GM12878 (cell line): ENCODE measurements around the gene C17orf50. TPM values are rescaled to one million over a fixed set of nuclear protein-coding genes. Genes with fewer than 3 reads are reported as not detected.

ENCODE experiments used
- ATAC-seq: fragments of 200-7000 bp; cut with Tn5 transposase; 3 replicates; pipeline ENCODE4 v1.9.1; 2020; ENCODE audit warnings: mild to moderate bottlenecking, moderate library complexity
- BruUV-seq: library from RNA; stranded (reverse); fragments of 400-500 nt; replicated peaks from 2 replicates; lab custom pipeline; 2021; lab: Mats Ljungman, UMichigan
- CTCF ChIA-PET: fragments of 300-600 bp; sonication (Branson Sonifier 250); formaldehyde crosslinking; extraction: SDS; loops from one replicate; lab custom pipeline; 2021; ENCODE audit warnings: inconsistent platforms; lab: Yijun Ruan, JAX
- POLR2A ChIA-PET: fragments of 350-600 bp; formaldehyde crosslinking; extraction: SDS; loops from one replicate; lab custom pipeline; 2021; ENCODE audit warnings: inconsistent platforms; lab: Charles Lee
- RAD21 ChIA-PET: fragments of 300-600 bp; sonication (Branson Sonifier 250); formaldehyde crosslinking; loops from one replicate; lab custom pipeline; 2023; ENCODE audit warnings: antibody characterized with exemption; ENCODE audit not compliant: unreplicated experiment; lab: Charles Lee
- SMC1A ChIA-PET: fragments of 300-600 bp; sonication (Branson Sonifier 250); formaldehyde crosslinking; loops from one replicate; lab custom pipeline; 2023; ENCODE audit not compliant: unreplicated experiment, uncharacterized antibody; lab: Charles Lee
- DNase-seq: peaks from one replicate; pipeline ENCODE4 v3.0.0-alpha.2; 2011; ENCODE audit warnings: low read depth, low spot score
- FAIRE-seq: peaks from 3 replicates; lab custom pipeline; 2011; peaks lifted over from hg19 to GRCh38; lab: Jason Lieb, UNC
- H2AFZ ChIP-seq: 2 replicates; pipeline ENCODE4 v1.6.0; 2011; ENCODE audit warnings: low read depth, low read length, control low read depth; ENCODE audit not compliant: control insufficient read depth
- H3K27ac ChIP-seq: 2 replicates; pipeline ENCODE4 v1.5.1; 2011; ENCODE audit warnings: control low read depth; ENCODE audit not compliant: control insufficient read depth, insufficient read depth
- H3K27me3 ChIP-seq, 2 experiments: replicated peaks in 1 of 2; 2 replicates each; pipeline versions ENCODE4 v1.6.0 to v1.6.1; 2011; ENCODE audit warnings: low read length in 1 of 2; ENCODE audit not compliant: control insufficient read depth in 2 of 2, insufficient read depth in 2 of 2
- H3K36me3 ChIP-seq, 2 experiments: 2 replicates each; pipeline ENCODE4 v1.5.1; 2011; ENCODE audit warnings: low read length in 1 of 2; ENCODE audit not compliant: control insufficient read depth in 2 of 2, insufficient read depth in 2 of 2
- H3K4me1 ChIP-seq: 2 replicates; pipeline ENCODE4 v1.6.1; 2011; ENCODE audit warnings: mild to moderate bottlenecking, low read length, moderate library complexity, mixed read lengths; ENCODE audit not compliant: control insufficient read depth, insufficient read depth
- H3K4me2 ChIP-seq: 2 replicates; pipeline ENCODE4 v1.6.0; 2011; ENCODE audit warnings: control low read depth; ENCODE audit not compliant: control insufficient read depth, insufficient read depth
- H3K4me3 ChIP-seq: fragments of 200-600 bp; sonication (generic); 2 replicates; pipeline ENCODE4 v1.5.1; 2016
- H3K79me2 ChIP-seq: 2 replicates; pipeline ENCODE4 v1.6.0; 2011; ENCODE audit warnings: low read length; ENCODE audit not compliant: control insufficient read depth, insufficient read depth
- H3K9ac ChIP-seq: 2 replicates; pipeline ENCODE4 v1.8.0; 2011; ENCODE audit warnings: low read length, control low read depth, mixed read lengths; ENCODE audit not compliant: control insufficient read depth, insufficient read depth
- H3K9me3 ChIP-seq: replicated peaks from 3 replicates; pipeline ENCODE4 v1.5.1; 2011; ENCODE audit warnings: mild to moderate bottlenecking, low read length; ENCODE audit not compliant: control insufficient read depth, insufficient read depth
- H4K20me1 ChIP-seq: 2 replicates; pipeline ENCODE4 v1.6.0; 2011; ENCODE audit not compliant: control insufficient read depth, insufficient read depth
- BRCA1 ChIP-seq: IDR thresholded peaks from 2 replicates; pipeline ENCODE4 v1.6.1; 2011; ENCODE audit warnings: low read depth, low read length, improper control_type of control experiment
- CREB1 ChIP-seq: IDR thresholded peaks from 2 replicates; pipeline ENCODE4 v1.6.1; 2012; ENCODE audit warnings: low read depth, mild to moderate bottlenecking, inconsistent platforms
- MEF2A ChIP-seq: IDR thresholded peaks from 2 replicates; pipeline ENCODE4 v1.6.1; 2011; ENCODE audit warnings: low read depth, mild to moderate bottlenecking, low read length, moderate library complexity; ENCODE audit not compliant: insufficient read depth
- MLLT1 ChIP-seq: fragments of 450-650 bp; IDR thresholded peaks from 2 replicates; pipeline ENCODE4 v1.6.1; 2016; ENCODE audit warnings: mild to moderate bottlenecking
- RCOR1 ChIP-seq: conservative IDR thresholded peaks from 2 replicates; pipeline ENCODE4 v1.6.1; 2012; ENCODE audit warnings: low read depth, low read length, improper control_type of control experiment
- SMC3 ChIP-seq: IDR thresholded peaks from 2 replicates; pipeline ENCODE4 v1.6.1; 2011; ENCODE audit warnings: low read length, improper control_type of control experiment, borderline replicate concordance
- TCF3 ChIP-seq: IDR thresholded peaks from 2 replicates; pipeline ENCODE4 v1.6.1; 2012; ENCODE audit warnings: low read depth, mild to moderate bottlenecking, low read length, borderline replicate concordance; ENCODE audit not compliant: insufficient read depth
- ZNF274 ChIP-seq: IDR thresholded peaks from one replicate; pipeline ENCODE4 v1.8.0; 2011; ENCODE audit not compliant: insufficient read length, insufficient read depth
- WGBS: methylation state at CpG from one replicate; pipeline ENCODE4 v1.1.6; 2016; ENCODE audit warnings: low lambda C conversion rate; ENCODE audit not compliant: insufficient replicate concordance, insufficient coverage; ENCODE audit errors: missing lambda C conversion rate; 5-methylcytosine and 5-hydroxymethylcytosine counted together
- in situ Hi-C: fragments of 300-500 bp; cut with MboI; formaldehyde crosslinking; loops from 9 replicates; pipeline ENCODE4 v1.14.3; 2018; ENCODE audit warnings: mixed read lengths
- intact Hi-C: fragments of 100-400 bp; cut with micrococcal nuclease; formaldehyde crosslinking; loops from one replicate; pipeline ENCODE4 v1.14.2; 2022; ENCODE audit not compliant: unreplicated experiment
- polyA plus RNA-seq, 11 experiments: library from polyadenylated mRNA; depleted of rRNA in 4 of 11; unstranded in 6 of 11; stranded (reverse) in 5 of 11; fragments of >200 nt; fragmentation: Nextera tagmentation in 4 of 11; fragmentation: Illumina TruSeq in 1 of 11; extraction: Ambion mirVana in 4 of 11; extraction: Trizol in 1 of 11; gene quantifications; 1 replicate in 1 of 11; 2 replicates in 10 of 11; pipeline versions ENCODE4 v1.2.1 to v1.2.3, GENCODE V29; 2011 to 2016; ENCODE audit warnings: inconsistent platforms in 2 of 11, missing spikeins in 2 of 11, low read depth in 1 of 11
- total RNA-seq, 4 experiments: library from RNA; depleted of rRNA in 3 of 4; stranded (reverse); fragments of >200 nt in 3 of 4; fragmentation: Illumina TruSeq in 1 of 4; extraction: Trizol in 1 of 4; gene quantifications; 2 replicates each; pipeline versions ENCODE4 v1.2.1 to v1.2.3, GENCODE V29; 2013 to 2021

Gene C17orf50
- total and polyA plus RNA-seq, 10 of the 15 experiments (the other 5 are each of a cell fraction or from before 2014, with no cell fraction given), result 0.16 TPM; not detected in 9

GRCh38 chr17:35730400-35731005 lies 30.2 kb upstream of the C17orf50 start:
- no peak overlapping the region for H3K4me3 ChIP-seq
- H3K9me3 ChIP-seq, result no peaks in the 10 kb centered on the region
- H3K79me2 ChIP-seq, result no peaks in the 10 kb centered on the region
- CTCF ChIA-PET, result interaction anchor here (0.6 to 2.2 kb wide), 4 partner anchors 9 to 198 kb away, joined by 3 to 11 read pairs (median 4); no protein-coding TSS in a partner anchor
- H3K4me2 ChIP-seq, result no peak overlapping the region
- POLR2A ChIA-PET, result no interaction called here
- SMC1A ChIA-PET, result no interaction called here
- 80% methylated on average over 10 of the region's 10 CpGs for WGBS
- no peak overlapping the region for H3K27ac ChIP-seq
- no peak for DNase-seq
- no TSS peak for BruUV-seq
- no peak for TF ChIP-seq BRCA1
- no peak for TF ChIP-seq CREB1
- TF ChIP-seq SMC3, result no peak
- TF ChIP-seq MLLT1, result no peak
- TF ChIP-seq MEF2A, result no peak
- TF ChIP-seq RCOR1, result no peak
- no peak for TF ChIP-seq TCF3
- no peak for TF ChIP-seq ZNF274
- peaks cover 0 to 3% of the 10 kb centered on the region in 2 experiments; a peak in 2 of 4 replicates for H3K36me3 ChIP-seq
- ATAC-seq, result no peak
- RAD21 ChIA-PET, result no interaction called here
- H3K9ac ChIP-seq, result no peak overlapping the region
- FAIRE-seq, result no peak
- no peaks in the 10 kb centered on the region; a peak in 1 of 4 replicates for H3K27me3 ChIP-seq
- no peak overlapping the region for H2AFZ ChIP-seq
- no peaks in the 10 kb centered on the region for H4K20me1 ChIP-seq
- intact Hi-C loops (no loop called here), in situ Hi-C loops (no loop called here)
- H3K4me1 ChIP-seq, result no peaks in the 10 kb centered on the region
